LNCAP (cell line): ENCODE results near the gene ACTL6B.

Experiments used
- CTCF ChIP-seq: fragments of 450-650 bp; IDR thresholded peaks from 2 replicates; pipeline ENCODE4 v1.5.1; 2017; ENCODE audit warnings: mild to moderate bottlenecking

The ACTL6B gene

GRCh38 chr7:100671353-100672327 is 15.4 kb upstream of the ACTL6B start:
- no peak for TF ChIP-seq CTCF

- no peak for TF ChIP-seq CTCF
Observed at GRCh38 chr7:100670074-100670473, 13.8 kb upstream of the ACTL6B start.

GRCh38 chr7:100668069-100668449 is 11.8 kb upstream of the ACTL6B start:
- no peak for TF ChIP-seq CTCF

- no peak for TF ChIP-seq CTCF
Observed at GRCh38 chr7:100667331-100668068, 11.3 kb upstream of the ACTL6B start.

- TF ChIP-seq CTCF, result no peak
Observed at GRCh38 chr7:100665168-100665726, 9.0 kb upstream of the ACTL6B start.

- no peak for TF ChIP-seq CTCF
Observed at GRCh38 chr7:100654908-100655831, 1.1 kb downstream of the ACTL6B start.
